Gastroesophageal sphincter (tissue), 4 donors: ENCODE data around the gene OPCML. TPM values are rescaled to one million over a fixed set of nuclear protein-coding genes. Genes with fewer than 3 reads are reported as not detected.

Experiments used
- ATAC-seq: fragments of 150-250 bp; one replicate; pipeline ENCODE4 v1.9.1; 2016; ENCODE audit warnings: mild to moderate bottlenecking, moderate library complexity
- H3K27ac ChIP-seq, 4 donors: fragments of 200-600 bp; sonication (generic) in 3 of 4; 1 replicate in 3 of 4; 2 replicates in 1 of 4; pipeline ENCODE4 v1.5.1; 2016 to 2019
- H3K27me3 ChIP-seq: fragments of 200-600 bp; sonication (generic); one replicate; pipeline ENCODE4 v1.5.1; 2019
- H3K36me3 ChIP-seq, 2 donors: fragments of 200-600 bp; sonication (generic); one replicate each; pipeline ENCODE4 v1.5.1; 2019; ENCODE audit warnings: control low read depth in 1 of 2
- H3K4me1 ChIP-seq, 3 donors: fragments of 200-600 bp; sonication (generic); 1 replicate in 2 of 3; 2 replicates in 1 of 3; pipeline ENCODE4 v1.5.1; 2016 to 2019; ENCODE audit warnings: control low read depth in 2 of 3
- H3K4me3 ChIP-seq, 2 donors: fragments of 200-600 bp; sonication (generic); one replicate each; pipeline ENCODE4 v1.5.1; 2019; ENCODE audit warnings: mild to moderate bottlenecking in 1 of 2, moderate library complexity in 1 of 2
- H3K9me3 ChIP-seq, 3 donors: fragments of 200-600 bp; sonication (generic); one replicate each; pipeline ENCODE4 v1.5.1; 2017 to 2019; ENCODE audit warnings: control low read depth in 2 of 3
- CTCF ChIP-seq, 4 experiments: fragments of 200-600 bp in 2 of 4; fragments of 450-650 bp in 2 of 4; sonication (generic) in 1 of 4; IDR thresholded peaks; one replicate each; pipeline ENCODE4 v1.5.1; 2017 to 2019; ENCODE audit warnings: antibody characterized with exemption in 4 of 4, mild to moderate bottlenecking in 2 of 4, moderate library complexity in 2 of 4
- EP300 ChIP-seq: sonication (generic); formaldehyde crosslinking; IDR thresholded peaks from one replicate; pipeline ENCODE4 v1.6.1; 2017; ENCODE audit warnings: antibody characterized with exemption, mild to moderate bottlenecking
- POLR2A ChIP-seq, 2 donors: fragments of 450-650 bp; IDR thresholded peaks; one replicate each; pipeline ENCODE4 v1.6.1; 2017; ENCODE audit warnings: antibody characterized with exemption in 2 of 2, mild to moderate bottlenecking in 2 of 2, moderate library complexity in 1 of 2
- POLR2AphosphoS5 ChIP-seq: sonication (generic); formaldehyde crosslinking; IDR thresholded peaks from one replicate; pipeline ENCODE4 v1.6.1; 2017; ENCODE audit warnings: antibody characterized with exemption
- WGBS, 2 donors: methylation state at CpG; one replicate each; pipeline ENCODE4 v1.1.5; 2018; ENCODE audit warnings: low coverage in 1 of 2; 5-methylcytosine and 5-hydroxymethylcytosine counted together
- total RNA-seq, 4 donors: library from RNA; depleted of rRNA; stranded (reverse); fragments of >200 nt; gene quantifications; one replicate each; pipeline ENCODE4 v1.1.0, GENCODE V29; 2016

Gene OPCML
- total RNA-seq, 4 donors from 2014 or later: 0.13 to 0.93 (median 0.33) TPM

- H3K4me1 ChIP-seq: no peaks in the 10 kb centered on the region
- H3K9me3 ChIP-seq: no peaks in the 10 kb centered on the region
- no peak for TF ChIP-seq CTCF (IDR thresholded peaks at IDR 0.05)
- no peak for TF ChIP-seq POLR2AphosphoS5
- no peak for TF ChIP-seq EP300
- no peak for TF ChIP-seq POLR2A (IDR thresholded peaks at IDR 0.05)
- 38 to 75% methylated on average over 2 of the region's 2 CpGs for WGBS, 2 donors
- H3K27me3 ChIP-seq: no peaks in the 10 kb centered on the region
- H3K4me3 ChIP-seq: no peak overlapping the region
- no peak for ATAC-seq
- no peaks in the 10 kb centered on the region for H3K36me3 ChIP-seq
- no peak overlapping the region for H3K27ac ChIP-seq
These were observed 905.9 kb downstream of the OPCML start for GRCh38 chr11:132626446-132626845.

- Histone ChIP-seq H3K4me3 (no peak overlapping the region), H3K36me3 (no peaks in the 10 kb centered on the region), H3K27ac (no peak overlapping the region), H3K9me3 (no peaks in the 10 kb centered on the region), H3K4me1 (no peaks in the 10 kb centered on the region), H3K27me3 (no peaks in the 10 kb centered on the region)
- ATAC-seq: no peak
- WGBS, 2 donors: 37 to 58% methylated on average over 4 of the region's 4 CpGs
- TF ChIP-seq POLR2AphosphoS5 (no peak), POLR2A (IDR thresholded peaks at IDR 0.05) (no peak), CTCF (IDR thresholded peaks at IDR 0.05) (no peak), EP300 (no peak)
These were observed 908.8 kb downstream of the OPCML start for GRCh38 chr11:132623511-132623910.

GRCh38 chr11:132621976-132622580 is 910.2 kb downstream of the OPCML start:
- WGBS, 2 donors: 72 to 80% methylated on average over 5 to 6 of the region's 6 CpGs

GRCh38 chr11:132620423-132620822 is 911.9 kb downstream of the OPCML start:
- Histone ChIP-seq H3K4me1 (no peaks in the 10 kb centered on the region), H3K4me3 (no peak overlapping the region), H3K27me3 (no peaks in the 10 kb centered on the region), H3K9me3 (no peaks in the 10 kb centered on the region), H3K27ac (no peak overlapping the region), H3K36me3 (no peaks in the 10 kb centered on the region)
- ATAC-seq: no peak
- WGBS, 2 donors: 55% methylated on average over 2 of the region's 2 CpGs; no CpG with 5 or more reads in 1 of the 2 donors
- TF ChIP-seq CTCF (IDR thresholded peaks at IDR 0.05): no peak
- no peak for TF ChIP-seq EP300
- TF ChIP-seq POLR2A (IDR thresholded peaks at IDR 0.05): no peak
- TF ChIP-seq POLR2AphosphoS5: no peak

More at GRCh38 chr11:132621976-132622580, 910.2 kb downstream of the OPCML start:
- H3K4me1 ChIP-seq: no peaks in the 10 kb centered on the region
- H3K9me3 ChIP-seq: no peaks in the 10 kb centered on the region
- no peaks in the 10 kb centered on the region for H3K27me3 ChIP-seq
- no peak overlapping the region for H3K27ac ChIP-seq
- no peaks in the 10 kb centered on the region for H3K36me3 ChIP-seq
- no peak overlapping the region for H3K4me3 ChIP-seq
- TF ChIP-seq EP300: no peak
- TF ChIP-seq CTCF (IDR thresholded peaks at IDR 0.05): no peak
- no peak for TF ChIP-seq POLR2A (IDR thresholded peaks at IDR 0.05)
- no peak for TF ChIP-seq POLR2AphosphoS5
- no peak for ATAC-seq

- H3K4me1 ChIP-seq: no peaks in the 10 kb centered on the region
- ATAC-seq: no peak
- H3K36me3 ChIP-seq: no peaks in the 10 kb centered on the region
- H3K4me3 ChIP-seq: no peak overlapping the region
- H3K27me3 ChIP-seq: no peaks in the 10 kb centered on the region
- no peak overlapping the region for H3K27ac ChIP-seq
- 78 to 80% methylated on average over 3 to 4 of the region's 4 CpGs for WGBS, 2 donors
- no peak for TF ChIP-seq CTCF (IDR thresholded peaks at IDR 0.05)
- no peak for TF ChIP-seq POLR2AphosphoS5
- no peak for TF ChIP-seq POLR2A (IDR thresholded peaks at IDR 0.05)
- no peak for TF ChIP-seq EP300
- peaks cover 0 to 7% (median 0%) of the 10 kb centered on the region in 3 donors for H3K9me3 ChIP-seq
These were observed 921.5 kb downstream of the OPCML start for GRCh38 chr11:132610791-132611190.
